Trophoblast cell (in vitro differentiated cells and primary cell): ENCODE data around the gene GALP.

Source experiments
- DNase-seq, 2 donors: peaks; one replicate each; pipeline ENCODE4 v3.0.0-alpha.2; 2016
- H2AFZ ChIP-seq: 2 replicates; pipeline ENCODE4 v1.6.1; 2013; ENCODE audit warnings: low read length, moderate library complexity, mild to moderate bottlenecking; ENCODE audit not compliant: insufficient read depth, poor library complexity
- H2AK5ac ChIP-seq: 2 replicates; pipeline ENCODE4 v1.6.1; 2013; ENCODE audit warnings: mild to moderate bottlenecking, low read length
- H2BK120ac ChIP-seq: 2 replicates; pipeline ENCODE4 v1.6.1; 2013; ENCODE audit warnings: low read length, mild to moderate bottlenecking, moderate library complexity; ENCODE audit not compliant: insufficient read depth, poor library complexity
- H2BK12ac ChIP-seq: 2 replicates; pipeline ENCODE4 v1.6.1; 2013; ENCODE audit warnings: mild to moderate bottlenecking, low read length, moderate library complexity
- H2BK5ac ChIP-seq: 2 replicates; pipeline ENCODE4 v1.6.1; 2013; ENCODE audit warnings: low read length, low read depth, moderate library complexity, mild to moderate bottlenecking; ENCODE audit not compliant: poor library complexity
- H3K14ac ChIP-seq: 2 replicates; pipeline ENCODE4 v1.6.1; 2013; ENCODE audit warnings: mild to moderate bottlenecking, low read length
- H3K18ac ChIP-seq: 2 replicates; pipeline ENCODE4 v1.6.1; 2013; ENCODE audit warnings: mild to moderate bottlenecking, low read length
- H3K23ac ChIP-seq: 2 replicates; pipeline ENCODE4 v1.6.1; 2013; ENCODE audit warnings: low read length
- H3K27ac ChIP-seq: 2 replicates; pipeline ENCODE4 v1.5.1; 2013; ENCODE audit warnings: low read depth, mild to moderate bottlenecking, inconsistent platforms, low read length, moderate library complexity
- H3K27me3 ChIP-seq: 2 replicates; pipeline ENCODE4 v1.6.1; 2013; ENCODE audit warnings: inconsistent platforms, mild to moderate bottlenecking, low read length, moderate library complexity; ENCODE audit not compliant: insufficient read depth
- H3K36me3 ChIP-seq, 2 experiments: 1 replicate in 1 of 2; 2 replicates in 1 of 2; pipeline ENCODE4 v1.6.1; 2013; ENCODE audit warnings: low read length in 2 of 2, mild to moderate bottlenecking in 2 of 2, moderate library complexity in 1 of 2; ENCODE audit not compliant: insufficient read depth in 2 of 2, control insufficient read depth in 1 of 2
- H3K4ac ChIP-seq: 2 replicates; pipeline ENCODE4 v1.6.1; 2013; ENCODE audit warnings: low read depth, mild to moderate bottlenecking, low read length, moderate library complexity
- H3K4me1 ChIP-seq, 2 experiments: 1 replicate in 1 of 2; 2 replicates in 1 of 2; pipeline ENCODE4 v1.6.1; 2013; ENCODE audit warnings: low read length in 2 of 2, mild to moderate bottlenecking in 2 of 2, moderate library complexity in 1 of 2; ENCODE audit not compliant: insufficient read depth in 2 of 2, control insufficient read depth in 1 of 2
- H3K4me2 ChIP-seq: 2 replicates; pipeline ENCODE4 v1.6.1; 2013; ENCODE audit warnings: inconsistent platforms, mild to moderate bottlenecking, low read length, moderate library complexity
- H3K4me3 ChIP-seq: 2 replicates; pipeline ENCODE4 v1.5.1; 2013; ENCODE audit warnings: mild to moderate bottlenecking, low read depth, low read length, inconsistent platforms
- H3K79me1 ChIP-seq: one replicate; pipeline ENCODE4 v1.6.1; 2013; ENCODE audit warnings: low read length
- H3K79me2 ChIP-seq: 2 replicates; pipeline ENCODE4 v1.6.1; 2013; ENCODE audit warnings: low read length, mild to moderate bottlenecking; ENCODE audit not compliant: control insufficient read depth, insufficient read depth, poor library complexity
- H3K9ac ChIP-seq: 2 replicates; pipeline ENCODE4 v1.6.1; 2013; ENCODE audit warnings: mild to moderate bottlenecking, low read length
- H3K9me3 ChIP-seq: 2 replicates; pipeline ENCODE4 v1.6.1; 2013; ENCODE audit warnings: low read depth, mild to moderate bottlenecking, control low read depth, inconsistent platforms, low read length; ENCODE audit not compliant: insufficient read depth
- H4K12ac ChIP-seq: 2 replicates; pipeline ENCODE4 v1.6.1; 2013; ENCODE audit warnings: low read depth, mild to moderate bottlenecking, low read length, moderate library complexity
- H4K8ac ChIP-seq: 2 replicates; pipeline ENCODE4 v1.6.1; 2013; ENCODE audit warnings: low read depth, mild to moderate bottlenecking, low read length, moderate library complexity
- H4K91ac ChIP-seq: one replicate; pipeline ENCODE4 v1.6.1; 2013; ENCODE audit warnings: low read depth, mild to moderate bottlenecking, low read length, moderate library complexity
- WGBS: extraction: QIAGEN DNeasy Blood & Tissue Kit; methylation state at CpG from one replicate; pipeline ENCODE4 v1.1.7; 2013; ENCODE audit warnings: missing lambda C conversion rate; ENCODE audit not compliant: insufficient read length, insufficient coverage; ENCODE audit errors: extremely low coverage; 5-methylcytosine and 5-hydroxymethylcytosine counted together

GALP gene

DNA sequence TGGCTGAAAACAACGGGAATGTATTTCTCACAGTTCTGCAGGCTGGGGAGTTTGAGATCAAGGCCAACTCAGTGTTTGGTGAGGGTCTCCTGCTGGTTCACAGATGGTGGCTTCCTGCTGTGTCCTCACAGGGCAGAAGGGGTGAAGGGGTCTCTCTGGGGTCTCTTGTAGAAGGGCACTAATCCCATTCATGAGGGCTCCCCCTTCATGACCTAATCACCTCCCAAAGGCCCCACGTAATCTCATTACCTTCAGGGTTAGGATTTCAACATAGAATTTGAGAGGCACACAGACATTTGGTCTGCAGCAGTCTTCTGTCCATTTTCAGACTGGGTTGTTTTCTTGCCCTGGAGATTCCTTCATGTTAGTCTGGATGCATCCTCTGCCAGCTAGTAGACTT is 23.2 kb upstream of the GALP start:
- H3K27ac ChIP-seq = peak overlapping the region; percentile 96
- peaks cover 10% of the 10 kb centered on the region for H3K79me1 ChIP-seq
- WGBS = no CpG with 5 or more reads among the region's 2 CpGs

DNA sequence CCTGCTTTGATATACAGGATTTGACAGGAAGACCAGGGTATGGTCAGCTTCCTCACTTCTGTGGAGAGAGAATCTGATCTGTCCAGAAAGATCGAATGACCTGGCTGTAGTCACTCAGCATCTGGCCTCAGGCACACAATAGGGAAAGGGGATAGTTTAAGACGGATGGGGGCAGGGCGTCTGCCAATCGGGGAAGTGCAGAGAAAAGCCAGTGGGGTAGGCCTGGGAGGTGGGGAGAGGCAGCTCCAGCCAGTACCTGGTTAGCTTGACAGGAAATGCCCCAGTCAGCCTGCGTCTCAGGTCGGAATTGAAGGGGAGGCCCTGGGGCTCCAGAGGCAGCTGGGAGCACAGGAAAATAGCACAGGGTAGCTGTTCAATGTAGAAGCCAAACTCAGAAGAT is 22.3 kb upstream of the GALP start:
- H2BK12ac ChIP-seq = no peak overlapping the region
- no peak overlapping the region for H3K23ac ChIP-seq
- no peak overlapping the region for H3K9ac ChIP-seq
- peaks cover 39 to 41% of the 10 kb centered on the region in 2 experiments for H3K36me3 ChIP-seq
- H2AK5ac ChIP-seq = no peak overlapping the region
- no peaks in the 10 kb centered on the region for H3K27me3 ChIP-seq
- no peak for DNase-seq
- peaks cover 10% of the 10 kb centered on the region for H3K79me1 ChIP-seq
- no peak overlapping the region for H4K8ac ChIP-seq
- H3K27ac ChIP-seq = peak overlapping the region; percentile 96
- WGBS = no CpG with 5 or more reads among the region's 6 CpGs
- H2BK5ac ChIP-seq = peak overlapping the region; percentile 44
- peak overlapping the region; percentile 63 for H3K14ac ChIP-seq
- H3K4ac ChIP-seq = no peak overlapping the region
- H2BK120ac ChIP-seq = peak overlapping the region; percentile 81
- H3K18ac ChIP-seq = no peak overlapping the region
- peak overlapping the region; percentile 35 for H3K4me2 ChIP-seq
- H3K79me2 ChIP-seq = no peaks in the 10 kb centered on the region
- H2AFZ ChIP-seq = no peak overlapping the region
- H3K4me1 ChIP-seq = peaks cover 20% of the 10 kb centered on the region in 2 experiments
- no peak overlapping the region for H3K4me3 ChIP-seq
- H4K91ac ChIP-seq = peak overlapping the region; percentile 79
- no peak overlapping the region for H4K12ac ChIP-seq
- no peaks in the 10 kb centered on the region for H3K9me3 ChIP-seq

More for the DNA sequence above, 23.2 kb upstream of the GALP start:
- Histone ChIP-seq H3K36me3 (peaks cover 42 to 44% of the 10 kb centered on the region in 2 experiments), H2BK12ac (peak overlapping the region; percentile 72), H2AK5ac (peak overlapping the region; percentile 45), H2AFZ (no peak overlapping the region), H3K27me3 (no peaks in the 10 kb centered on the region), H3K9me3 (no peaks in the 10 kb centered on the region), H2BK5ac (peak overlapping the region; percentile 44), H3K18ac (peak overlapping the region; percentile 30), H4K91ac (peak overlapping the region; percentile 79), H3K79me2 (no peaks in the 10 kb centered on the region), H3K4ac (no peak overlapping the region), H3K4me1 (peaks cover 20% of the 10 kb centered on the region in 2 experiments), H3K4me3 (no peak overlapping the region), H3K14ac (peak overlapping the region; percentile 32), H3K23ac (no peak overlapping the region), H4K8ac (peak overlapping the region; percentile 10), H3K9ac (no peak overlapping the region), H3K4me2 (peak overlapping the region; percentile 35), H4K12ac (no peak overlapping the region), H2BK120ac (peak overlapping the region; percentile 81)
- DNase-seq = no peak

DNA sequence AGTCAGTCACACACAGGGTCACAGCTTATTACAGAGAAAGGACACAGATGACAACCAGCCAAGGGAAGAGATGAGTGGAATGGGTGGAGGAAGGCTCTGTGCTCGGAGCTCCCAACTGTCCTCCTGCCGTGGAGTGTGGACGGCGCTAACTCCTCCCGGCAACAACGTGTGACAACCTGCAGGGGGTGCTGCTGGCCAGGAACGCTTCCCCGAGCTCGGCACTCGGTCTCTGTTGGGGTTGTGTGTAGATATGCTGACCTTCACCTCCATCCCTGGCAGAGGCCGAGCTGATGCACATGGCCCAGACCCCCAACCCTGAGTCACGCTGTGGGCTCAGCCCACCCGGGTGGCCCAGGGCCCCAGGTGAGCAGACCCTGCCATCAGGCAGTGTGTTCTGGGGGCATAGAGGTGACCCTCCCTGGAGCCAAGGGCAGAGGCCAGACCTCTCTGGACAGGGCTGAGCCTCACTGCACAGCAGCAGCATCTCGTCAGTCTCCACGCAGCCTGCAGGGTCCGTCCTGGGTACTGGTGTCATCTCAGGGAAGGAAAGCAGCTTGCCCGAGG is 20.6 kb upstream of the GALP start:
- H4K12ac ChIP-seq = no peak overlapping the region
- no peak overlapping the region for H3K14ac ChIP-seq
- no peak overlapping the region for H3K9ac ChIP-seq
- H3K27ac ChIP-seq = no peak overlapping the region
- H4K91ac ChIP-seq = peak overlapping the region; percentile 72
- WGBS = no CpG with 5 or more reads among the region's 17 CpGs
- no peaks in the 10 kb centered on the region for H3K79me2 ChIP-seq
- no peak overlapping the region for H3K23ac ChIP-seq
- H4K8ac ChIP-seq = no peak overlapping the region
- H3K18ac ChIP-seq = peak overlapping the region; percentile 0
- no peak for DNase-seq
- H2BK120ac ChIP-seq = no peak overlapping the region
- no peaks in the 10 kb centered on the region for H3K9me3 ChIP-seq
- H2AK5ac ChIP-seq = no peak overlapping the region
- H2AFZ ChIP-seq = no peak overlapping the region
- peaks cover 20% of the 10 kb centered on the region in 2 experiments for H3K4me1 ChIP-seq
- H3K27me3 ChIP-seq = no peaks in the 10 kb centered on the region
- no peak overlapping the region for H3K4me2 ChIP-seq
- H3K4me3 ChIP-seq = no peak overlapping the region
- H2BK12ac ChIP-seq = peak overlapping the region; percentile 68
- no peak overlapping the region for H2BK5ac ChIP-seq
- H3K79me1 ChIP-seq = peaks cover 10% of the 10 kb centered on the region
- no peak overlapping the region for H3K4ac ChIP-seq
- H3K36me3 ChIP-seq = peaks cover 50% of the 10 kb centered on the region in 2 experiments

DNA sequence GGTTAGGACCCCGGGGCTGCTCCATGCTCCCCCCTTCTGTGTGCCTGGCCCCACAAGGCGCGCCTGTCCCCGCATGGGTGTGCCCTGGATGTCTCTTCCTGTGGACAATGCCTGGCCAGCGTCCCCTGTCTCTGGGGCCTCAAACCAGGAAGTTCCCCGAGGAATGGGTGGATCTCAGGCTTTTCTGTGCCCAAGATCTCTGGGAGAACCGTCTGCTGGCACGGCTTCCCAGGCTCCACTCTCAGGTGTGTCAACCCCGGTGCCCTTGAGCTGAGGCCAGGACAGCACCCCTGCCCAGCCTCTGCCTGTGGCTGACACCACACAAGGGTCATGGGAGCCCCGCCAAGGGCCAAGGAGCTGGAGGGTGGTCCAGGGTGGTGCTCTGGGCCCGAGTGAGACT is 19.0 kb upstream of the GALP start:
- no peak overlapping the region for H2AFZ ChIP-seq
- no peak overlapping the region for H3K9ac ChIP-seq
- H3K4me1 ChIP-seq = peaks cover 20% of the 10 kb centered on the region in 2 experiments
- no peak overlapping the region for H3K4me2 ChIP-seq
- no peak overlapping the region for H3K4me3 ChIP-seq
- H3K9me3 ChIP-seq = peaks cover 2% of the 10 kb centered on the region
- peak overlapping the region; percentile 22 for H2AK5ac ChIP-seq
- H3K27ac ChIP-seq = no peak overlapping the region
- peaks cover 61 to 63% of the 10 kb centered on the region in 2 experiments for H3K36me3 ChIP-seq
- H4K8ac ChIP-seq = no peak overlapping the region
- no peak for DNase-seq
- H3K23ac ChIP-seq = no peak overlapping the region
- peaks cover 10% of the 10 kb centered on the region for H3K79me1 ChIP-seq
- no peak overlapping the region for H3K18ac ChIP-seq
- H3K14ac ChIP-seq = no peak overlapping the region
- no peaks in the 10 kb centered on the region for H3K27me3 ChIP-seq
- H2BK12ac ChIP-seq = no peak overlapping the region
- H2BK5ac ChIP-seq = no peak overlapping the region
- no peak overlapping the region for H4K91ac ChIP-seq
- no peak overlapping the region for H3K4ac ChIP-seq
- peak overlapping the region; percentile 37 for H4K12ac ChIP-seq
- H3K79me2 ChIP-seq = no peaks in the 10 kb centered on the region
- no CpG with 5 or more reads among the region's 11 CpGs for WGBS
- H2BK120ac ChIP-seq = peak overlapping the region; percentile 7
